ENCODE measurements around the gene DNAJC24.
A peak's percentile ranks its signal among the peaks of the same experiment; 100 is the strongest.
"Not testable (repeated sequence)": the region's sequence is repeated elsewhere in the genome, so short reads cannot be mapped to it uniquely, and the experiment has no call there.

The DNAJC24 gene

GRCh38 chr11:31369348-31370329 lies at the start of gene DNAJC24, which contains the start of gene DCDC1:
TSS of gene DNAJC24 (plus strand) at chr11:31369860. CDS start at chr11:31370749, 889 bp downstream.
TSS of gene DCDC1 (minus strand) at chr11:31369739. CDS start at chr11:31328280, 41,459 bp downstream.
- intact Hi-C loops (cut with DNase I): loop anchor here (10.0 kb wide), 2 partner anchors 55 to 145 kb away; no protein-coding TSS in a partner anchor

GRCh38 chr11:31321494-31321893 lies 48.2 kb upstream of the DNAJC24 start:
- DNase-seq; intact Hi-C loops (cut with DNase I): not testable (repeated sequence)

More at GRCh38 chr11:31369348-31370329, at the start of gene DNAJC24, which contains the start of gene DCDC1:
- peak; percentile 89 to 97 (median 93) for DNase-seq

DNA sequence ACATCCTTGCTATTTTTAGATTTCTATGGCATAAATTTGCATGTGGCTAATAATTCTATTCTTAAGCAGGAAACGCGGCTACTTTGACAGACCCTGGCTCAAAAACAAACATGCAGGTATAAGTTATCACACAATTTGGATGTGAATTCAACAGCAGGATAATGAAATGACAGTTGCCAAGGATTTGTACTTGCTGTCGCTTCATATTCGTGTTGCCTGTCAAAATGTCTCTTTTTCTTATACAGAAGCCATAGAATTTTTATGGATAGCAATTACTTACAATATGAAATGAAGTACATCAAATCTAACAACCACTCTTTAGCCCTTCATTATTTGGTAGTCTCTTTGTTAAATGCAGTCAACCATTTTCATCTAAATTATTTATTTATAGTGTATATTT lies 46.5 kb upstream of the DNAJC24 start:
- no peak for DNase-seq
- intact Hi-C loops (cut with DNase I): no loop called here

GRCh38 chr11:31325160-31325559 lies 44.5 kb upstream of the DNAJC24 start:
- intact Hi-C loops (cut with DNase I): no loop called here

DNA sequence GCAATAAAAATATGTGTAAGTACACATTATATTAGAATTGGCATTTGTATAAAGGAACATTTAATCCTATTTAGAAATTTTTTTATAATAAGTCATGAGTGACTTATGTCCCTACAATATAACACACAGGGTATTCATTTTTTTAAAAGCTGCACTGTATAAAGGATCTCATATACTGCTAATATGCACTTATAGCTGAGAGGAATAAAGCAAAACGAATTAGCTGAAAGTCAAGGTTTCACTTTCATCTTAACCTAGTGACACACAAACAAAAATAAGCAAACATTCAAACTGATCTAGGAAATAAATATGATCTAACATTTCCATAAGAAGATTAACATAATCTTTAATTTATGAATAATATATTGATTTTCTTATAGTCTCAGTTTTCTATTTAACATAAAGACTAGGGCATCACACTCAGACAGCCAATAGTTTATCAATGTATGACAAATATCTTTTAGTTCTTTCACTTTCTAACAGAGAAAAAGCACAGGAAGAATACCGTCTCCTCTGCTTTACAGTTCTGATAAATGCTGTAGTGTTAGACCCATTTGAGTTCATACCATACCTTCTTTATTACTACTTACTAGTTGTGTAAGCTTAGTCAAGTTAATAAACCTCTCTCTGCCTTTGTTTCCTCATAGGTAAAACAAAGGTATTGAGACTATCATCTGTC lies 43.1 kb upstream of the DNAJC24 start:
- intact Hi-C loops (cut with DNase I): no loop called here

More at GRCh38 chr11:31325160-31325559, 44.5 kb upstream of the DNAJC24 start:
- no peak for DNase-seq

DNA sequence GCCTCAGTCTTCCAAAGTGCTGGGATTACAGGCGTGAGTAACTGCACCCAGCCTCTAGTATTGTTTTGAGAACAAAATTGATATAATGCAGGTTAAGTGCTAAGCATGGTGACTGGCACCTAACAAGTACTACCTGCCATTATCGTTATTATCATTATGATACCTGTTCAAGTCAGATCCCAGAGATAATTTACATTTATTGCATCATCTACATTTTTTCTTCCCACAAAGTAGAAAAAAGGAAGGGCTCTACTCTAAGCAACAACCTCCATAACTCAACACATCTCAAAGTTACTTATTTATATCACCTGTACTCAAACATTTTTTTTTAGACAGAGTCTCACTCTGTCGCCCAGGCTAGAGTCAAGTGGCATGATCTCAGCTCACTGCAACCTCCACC lies 42.2 kb upstream of the DNAJC24 start:
- no peak for DNase-seq
- intact Hi-C loops (cut with DNase I): no loop called here

More for the DNA sequence above, 43.1 kb upstream of the DNAJC24 start:
- DNase-seq: no peak

DNA sequence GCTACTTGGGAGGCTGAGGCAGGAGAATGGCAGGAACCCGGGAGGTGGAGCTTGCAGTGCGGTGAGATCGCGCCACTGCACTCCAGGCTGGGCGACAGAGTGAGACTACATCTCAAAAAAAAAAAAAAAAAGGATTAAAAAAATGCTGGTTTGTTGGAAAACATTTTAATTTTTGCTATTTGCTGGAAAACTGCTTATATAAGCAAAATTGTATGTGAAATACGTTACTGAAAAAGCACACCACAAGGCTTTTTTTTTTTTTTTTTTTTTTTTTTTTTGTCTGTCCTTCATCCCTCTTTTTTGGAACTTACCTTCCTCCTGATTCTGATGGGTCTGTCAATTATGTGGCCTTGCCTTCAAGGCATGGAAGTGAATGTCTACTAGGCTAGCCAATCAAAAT lies 41.0 kb upstream of the DNAJC24 start:
- no peak for DNase-seq
- intact Hi-C loops (cut with DNase I): no loop called here

GRCh38 chr11:31337806-31338205 lies 31.9 kb upstream of the DNAJC24 start:
- intact Hi-C loops (cut with DNase I): no loop called here
- no peak for DNase-seq

DNA sequence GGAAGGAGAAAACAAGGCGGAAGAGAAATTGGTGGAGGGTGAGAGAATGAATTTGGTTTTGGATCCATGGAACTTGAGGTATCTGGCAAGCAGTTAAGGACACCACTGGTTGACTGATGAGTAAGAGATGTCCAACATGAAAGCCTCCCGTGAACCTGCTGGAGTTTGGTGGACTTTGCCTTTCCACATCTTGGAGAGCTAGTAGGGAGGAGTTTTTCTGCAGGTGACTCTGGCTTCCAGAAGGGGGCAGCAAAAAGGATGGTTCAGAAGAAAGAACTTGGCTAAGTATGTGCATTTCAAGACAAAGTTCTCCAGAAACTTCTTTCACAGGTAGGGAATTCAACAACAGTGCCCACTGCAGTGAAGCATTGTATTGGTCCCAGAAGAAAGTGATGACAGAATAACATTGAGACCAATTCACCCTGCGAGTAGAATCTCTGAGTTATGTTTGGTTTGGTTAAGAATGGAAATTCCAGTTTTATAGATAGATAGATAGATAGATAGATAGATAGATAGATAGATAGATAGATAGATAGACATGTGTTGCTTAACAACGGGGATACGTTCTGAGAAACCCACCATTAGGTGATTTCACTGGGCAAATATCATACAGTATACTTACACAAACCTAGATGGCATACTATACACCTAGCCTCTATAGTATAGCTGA lies 28.6 kb upstream of the DNAJC24 start:
- intact Hi-C loops (cut with DNase I): no loop called here
- peak in 4 of 42 donors; percentile 4 to 21 (median 8) for DNase-seq

- no peak for DNase-seq
- intact Hi-C loops (cut with DNase I): no loop called here
Observed at GRCh38 chr11:31351168-31351567, 18.5 kb upstream of the DNAJC24 start.

GRCh38 chr11:31355131-31355530 lies 14.5 kb upstream of the DNAJC24 start:
- intact Hi-C loops (cut with DNase I): no loop called here
- no peak for DNase-seq

DNA sequence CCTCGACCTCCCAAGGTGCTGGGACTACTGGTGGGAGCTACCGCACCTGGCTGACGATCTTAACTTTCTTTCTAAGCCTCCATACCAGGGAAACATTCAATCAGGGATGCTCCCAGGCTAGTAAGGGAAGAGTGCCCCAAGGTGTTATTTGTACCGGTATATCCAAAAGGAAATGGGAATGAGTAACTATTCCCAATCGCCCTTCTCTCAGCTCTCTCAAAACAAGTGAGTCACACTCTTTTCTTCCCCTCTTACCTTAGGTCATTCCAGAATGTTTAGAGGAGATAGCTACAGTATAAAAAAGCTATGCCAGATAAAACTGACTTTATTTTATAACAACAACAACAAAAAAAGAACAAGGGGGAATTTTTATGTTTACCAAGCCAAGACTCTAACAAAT lies 13.8 kb upstream of the DNAJC24 start:
- no peak for DNase-seq
- intact Hi-C loops (cut with DNase I): no loop called here

GRCh38 chr11:31361743-31362142 lies 7.9 kb upstream of the DNAJC24 start:
- no peak for DNase-seq
- intact Hi-C loops (cut with DNase I): loop anchor here (10.0 kb wide), 2 partner anchors 63 to 153 kb away; no protein-coding TSS in a partner anchor

GRCh38 chr11:31366795-31367194 lies 2.9 kb upstream of the DNAJC24 start:
- DNase-seq: no peak

GRCh38 chr11:31375879-31376278 lies 6.2 kb downstream of the DNAJC24 start:
- no peak for DNase-seq
- intact Hi-C loops (cut with DNase I): no loop called here

More at GRCh38 chr11:31366795-31367194, 2.9 kb upstream of the DNAJC24 start:
- intact Hi-C loops (cut with DNase I): loop anchor here (10.0 kb wide), 2 partner anchors 58 to 148 kb away; no protein-coding TSS in a partner anchor

GRCh38 chr11:31383116-31383515 lies 13.5 kb downstream of the DNAJC24 start:
- intact Hi-C loops (cut with DNase I): no loop called here
- DNase-seq: no peak

- intact Hi-C loops (cut with DNase I): no loop called here
- no peak for DNase-seq
Observed at GRCh38 chr11:31387379-31387778, 17.7 kb downstream of the DNAJC24 start.

DNA sequence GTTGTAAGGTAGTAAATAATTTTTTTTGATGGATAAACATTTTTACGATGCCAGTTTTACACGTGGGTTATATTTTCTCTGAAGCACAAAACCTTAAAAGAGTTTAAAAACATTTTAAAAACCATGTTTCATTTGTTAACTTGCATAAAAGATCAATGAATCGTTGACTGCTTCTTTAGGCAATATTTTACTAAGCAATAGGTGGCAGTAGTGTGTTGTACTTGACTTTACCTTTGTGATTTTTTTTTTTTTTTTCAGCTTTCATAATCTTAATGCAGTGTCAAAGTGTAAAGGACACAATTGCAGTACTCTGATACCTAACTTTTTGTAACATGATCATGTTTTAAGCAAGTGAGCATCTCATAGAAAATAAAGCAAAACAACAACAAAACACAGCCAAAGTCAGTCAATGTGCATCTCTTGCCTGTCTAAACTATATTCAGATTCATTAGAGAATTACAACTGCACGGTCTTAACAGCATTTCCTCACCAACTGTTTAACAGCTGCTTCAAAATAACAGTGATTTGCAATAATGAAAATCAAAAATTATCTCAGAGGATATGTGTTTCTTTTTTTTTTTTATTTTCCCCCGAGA lies 27.7 kb downstream of the DNAJC24 start:
- intact Hi-C loops (cut with DNase I): no loop called here
- DNase-seq: no peak

- DNase-seq: no peak
- intact Hi-C loops (cut with DNase I): no loop called here
Observed at GRCh38 chr11:31404614-31405013, 35.0 kb downstream of the DNAJC24 start.

Data from head of caudate nucleus (tissue), 42 donors.